Stimulated activated CD4-positive, alpha-beta T cell treated with anti-CD3 and anti-CD28 coated beads, Interleukin-12 subunit alpha, Interleukin-12 subunit beta, amount 100 ng/mL, for 48 hours (primary cell): ENCODE results near the gene TP53I11.

Experiments used
- DNase-seq, 3 donors: peaks; one replicate each; pipeline ENCODE4 v3.0.0-alpha.2; 2020; ENCODE audit warnings: low read depth in 2 of 3, low spot score in 1 of 3

The TP53I11 gene

GRCh38 chr11:44950625-44951476, at the start of gene TP53I11:
TSS of gene TP53I11 (minus strand) at chr11:44950883. CDS start at chr11:44938335, 12,548 bp downstream.
- DNase-seq: peak; percentile 33 to 70 (median 58)

GRCh38 chr11:44999068-44999467, 48.4 kb upstream of the TP53I11 start:
- no peak for DNase-seq

- no peak for DNase-seq
These were observed 47.4 kb upstream of the TP53I11 start for GRCh38 chr11:44998051-44998450.

- no peak for DNase-seq
These were observed 46.9 kb upstream of the TP53I11 start for GRCh38 chr11:44997566-44997965.

- no peak for DNase-seq
These were observed 44.1 kb upstream of the TP53I11 start for GRCh38 chr11:44994753-44995152.

- no peak for DNase-seq
These were observed 43.5 kb upstream of the TP53I11 start for GRCh38 chr11:44993971-44994704.

GRCh38 chr11:44992774-44993173, 42.1 kb upstream of the TP53I11 start:
- no peak for DNase-seq

GRCh38 chr11:44992181-44992582, 41.5 kb upstream of the TP53I11 start:
- no peak for DNase-seq

- no peak for DNase-seq
These were observed 40.0 kb upstream of the TP53I11 start for GRCh38 chr11:44990665-44991064.

GRCh38 chr11:44989831-44990566, 39.3 kb upstream of the TP53I11 start:
- no peak for DNase-seq

- DNase-seq: no peak
These were observed 38.4 kb upstream of the TP53I11 start for GRCh38 chr11:44988981-44989635.

GRCh38 chr11:44988111-44988510, 37.4 kb upstream of the TP53I11 start:
- no peak for DNase-seq

GRCh38 chr11:44987506-44987905, 36.8 kb upstream of the TP53I11 start:
- DNase-seq: no peak

- DNase-seq: no peak
These were observed 35.6 kb upstream of the TP53I11 start for GRCh38 chr11:44986315-44986714.

- no peak for DNase-seq
These were observed 35.0 kb upstream of the TP53I11 start for GRCh38 chr11:44985721-44986120.

- no peak for DNase-seq
These were observed 33.1 kb upstream of the TP53I11 start for GRCh38 chr11:44983786-44984185.

- no peak for DNase-seq
These were observed 31.9 kb upstream of the TP53I11 start for GRCh38 chr11:44982496-44983062.

- no peak for DNase-seq
These were observed 30.1 kb upstream of the TP53I11 start for GRCh38 chr11:44980533-44981427.

GRCh38 chr11:44979543-44980399, 29.1 kb upstream of the TP53I11 start:
- no peak for DNase-seq
